HepG2 (cell line): Measurements from ENCODE around the gene ABCA13. TPM values are rescaled to one million over a fixed set of nuclear protein-coding genes. Genes with fewer than 3 reads are reported as not detected.

Source experiments
- ATAC-seq: fragments of 200-7000 bp; cut with Tn5 transposase; 3 replicates; pipeline ENCODE4 v1.9.1; 2020; ENCODE audit warnings: mild to moderate bottlenecking, moderate library complexity
- BruUV-seq: library from RNA; stranded (reverse); fragments of 400-500 nt; replicated peaks from 2 replicates; lab custom pipeline; 2021; lab: Mats Ljungman, UMichigan
- CTCF ChIA-PET: fragments of 300-600 bp; formaldehyde crosslinking; extraction: SDS; loops from one replicate; lab custom pipeline; 2021; ENCODE audit warnings: low total read pairs, inconsistent platforms, low intra/inter-chr PET ratio; lab: Yijun Ruan, JAX
- POLR2A ChIA-PET: fragments of 350-600 bp; sonication (Branson Sonifier 250); formaldehyde crosslinking; loops from one replicate; lab custom pipeline; 2020; ENCODE audit warnings: antibody characterized with exemption, inconsistent platforms; lab: Yijun Ruan, JAX
- DNase-seq: peaks from one replicate; pipeline ENCODE4 v3.0.0-alpha.2; 2015; ENCODE audit warnings: low spot score
- FAIRE-seq: peaks from 3 replicates; lab custom pipeline; 2011; peaks lifted over from hg19 to GRCh38; lab: Jason Lieb, UNC
- H2AFZ ChIP-seq: one replicate; pipeline ENCODE4 v1.6.1; 2011; ENCODE audit warnings: low read length, inconsistent platforms
- H3K27ac ChIP-seq: fragments of 300-600 bp; 3 replicates; pipeline ENCODE4 v1.8.0; 2011; ENCODE audit warnings: mixed run types, mild to moderate bottlenecking, mixed read lengths, low read length, inconsistent platforms; ENCODE audit not compliant: insufficient read depth; ENCODE audit errors: extremely low read length
- H3K27me3 ChIP-seq, 2 experiments: fragments of 200-600 bp in 1 of 2; 2 replicates in 1 of 2; 3 replicates in 1 of 2; pipeline versions ENCODE4 v1.6.0 to v1.8.0; 2011; ENCODE audit warnings: low read length in 2 of 2, mild to moderate bottlenecking in 2 of 2, moderate library complexity in 2 of 2, inconsistent platforms in 1 of 2; ENCODE audit not compliant: insufficient read depth in 2 of 2, control insufficient read depth in 1 of 2
- H3K36me3 ChIP-seq, 2 experiments: fragments of 200-600 bp in 1 of 2; replicated peaks in 1 of 2; 2 replicates in 1 of 2; 3 replicates in 1 of 2; pipeline versions ENCODE4 v1.5.1 to v1.8.0; 2011; ENCODE audit warnings: low read length in 2 of 2, inconsistent platforms in 1 of 2; ENCODE audit not compliant: insufficient read depth in 2 of 2, control insufficient read depth in 1 of 2
- H3K4me1 ChIP-seq: 2 replicates; pipeline ENCODE4 v1.5.1; 2012; ENCODE audit warnings: low read length, inconsistent platforms; ENCODE audit not compliant: insufficient read depth
- H3K4me2 ChIP-seq: 2 replicates; pipeline ENCODE4 v1.6.0; 2011; ENCODE audit warnings: low read depth, low read length, inconsistent platforms
- H3K4me3 ChIP-seq, 3 experiments: fragments of 200-600 bp in 1 of 3; sonication (generic), shearing (Covaris generic) in 1 of 3; replicated peaks in 1 of 3; 2 replicates each; pipeline ENCODE4 v1.5.1; 2011 to 2016; ENCODE audit warnings: low read length in 3 of 3, inconsistent platforms in 2 of 3, low read depth in 2 of 3, mild to moderate bottlenecking in 2 of 3, control low read depth in 1 of 3, mixed read lengths in 1 of 3; ENCODE audit not compliant: insufficient read depth in 1 of 3
- H3K79me2 ChIP-seq: one replicate; pipeline ENCODE4 v1.6.1; 2011; ENCODE audit warnings: low read length, inconsistent platforms; ENCODE audit not compliant: insufficient read depth
- H3K9ac ChIP-seq: 2 replicates; pipeline ENCODE4 v1.6.0; 2011; ENCODE audit warnings: mild to moderate bottlenecking, low read depth, low read length, inconsistent platforms; ENCODE audit not compliant: insufficient read depth
- H3K9me3 ChIP-seq: 2 replicates; pipeline ENCODE4 v1.5.1; 2012; ENCODE audit warnings: mild to moderate bottlenecking, low read length
- H4K20me1 ChIP-seq: 2 replicates; pipeline ENCODE4 v1.6.0; 2011; ENCODE audit warnings: inconsistent platforms, mild to moderate bottlenecking, low read length, moderate library complexity; ENCODE audit not compliant: insufficient read depth
- ATRX ChIP-seq: sonication (generic); formaldehyde crosslinking; IDR thresholded peaks from 2 replicates; pipeline ENCODE4 v1.4.0; 2020; ENCODE audit warnings: missing genetic modification reagents, borderline replicate concordance
- CEBPG ChIP-seq: IDR thresholded peaks from 2 replicates; pipeline ENCODE4 v1.6.1; 2016
- HIVEP1 ChIP-seq: sonication (generic); formaldehyde crosslinking; IDR thresholded peaks from 2 replicates; pipeline ENCODE4 v1.4.0; 2020; ENCODE audit warnings: mild to moderate bottlenecking, missing genetic modification reagents
- KDM6A ChIP-seq: IDR thresholded peaks from 2 replicates; pipeline ENCODE4 v1.6.1; 2016; ENCODE audit warnings: low read depth
- NFRKB ChIP-seq: fragments of 450-650 bp; IDR thresholded peaks from 2 replicates; pipeline ENCODE4 v1.6.1; 2017
- SMARCC2 ChIP-seq: fragments of 450-650 bp; IDR thresholded peaks from 2 replicates; pipeline ENCODE4 v1.6.1; 2017; ENCODE audit warnings: antibody characterized with exemption, mild to moderate bottlenecking
- SNRNP70 ChIP-seq: fragments of 200-400 bp; formaldehyde crosslinking; IDR thresholded peaks from 2 replicates; pipeline ENCODE4 v1.6.1; 2017; ENCODE audit warnings: mild to moderate bottlenecking, low read depth, low read length, moderate library complexity
- SRF ChIP-seq: IDR thresholded peaks from 2 replicates; pipeline ENCODE4 v1.6.1; 2011; ENCODE audit warnings: mild to moderate bottlenecking, low read depth, low read length, moderate library complexity
- ZBTB21 ChIP-seq: sonication (generic); formaldehyde crosslinking; IDR thresholded peaks from 2 replicates; pipeline ENCODE4 v1.4.0; 2020; ENCODE audit warnings: missing genetic modification reagents
- ZNF350 ChIP-seq: sonication (generic); formaldehyde crosslinking; IDR thresholded peaks from 2 replicates; pipeline ENCODE4 v1.4.0; 2020; ENCODE audit warnings: mild to moderate bottlenecking, low read depth, missing genetic modification reagents, borderline replicate concordance
- ZNF430 ChIP-seq: sonication (generic); formaldehyde crosslinking; IDR thresholded peaks from 2 replicates; pipeline ENCODE4 v1.9.0; 2021; ENCODE audit warnings: mild to moderate bottlenecking, missing genetic modification reagents
- ZNF883 ChIP-seq: sonication (generic); formaldehyde crosslinking; IDR thresholded peaks from 2 replicates; pipeline ENCODE4 v1.5.1; 2020; ENCODE audit warnings: mild to moderate bottlenecking, missing genetic modification reagents; ENCODE audit errors: not compliant biosample characterization
- WGBS: methylation state at CpG from one replicate; pipeline ENCODE4 v1.1.6; 2017; ENCODE audit warnings: low lambda C conversion rate; 5-methylcytosine and 5-hydroxymethylcytosine counted together
- in situ Hi-C: cut with HindIII; loops from 2 replicates; pipeline ENCODE4 v1.10.0; 2017; ENCODE audit warnings: low pct_unique_long_range_greater_than_20kb; ENCODE audit not compliant: extremely low pct_ligation_motif_present
- intact Hi-C: fragments of 100-400 bp; cut with micrococcal nuclease; formaldehyde crosslinking; loops from one replicate; pipeline ENCODE4 v1.10.0; 2022; ENCODE audit not compliant: unreplicated experiment
- polyA plus RNA-seq, 8 experiments: library from polyadenylated mRNA; depleted of rRNA in 3 of 8; stranded (reverse) in 7 of 8; unstranded in 1 of 8; fragments of >200 nt; fragmentation: Illumina TruSeq in 4 of 8; extraction: Trizol in 4 of 8; gene quantifications; 2 replicates each; pipeline versions ENCODE4 v1.2.1 to v1.2.3, GENCODE V29; 2011 to 2016; ENCODE audit warnings: low read depth in 4 of 8, missing spikeins in 1 of 8, mixed read lengths in 1 of 8; ENCODE audit not compliant: insufficient read depth in 1 of 8
- total RNA-seq, 5 experiments: library from RNA; depleted of rRNA; stranded (reverse); fragments of >200 nt; fragmentation: Illumina TruSeq; extraction: Trizol; gene quantifications; 2 replicates each; pipeline ENCODE4 v1.2.3, GENCODE V29; 2016; ENCODE audit warnings: low read depth in 1 of 5
- TF ChIP-seq, protein P1 (sequence below): sonication (generic); formaldehyde crosslinking; IDR thresholded peaks from 2 replicates; pipeline ENCODE4 v1.5.0; 2020; ENCODE audit warnings: mild to moderate bottlenecking, missing genetic modification reagents, borderline replicate concordance

Gene ABCA13
- total and polyA plus RNA-seq, 2 of the 13 experiments (the other 11 are each of a cell fraction or from before 2014, with no cell fraction given): 0.03 TPM; not detected in 1

DNA sequence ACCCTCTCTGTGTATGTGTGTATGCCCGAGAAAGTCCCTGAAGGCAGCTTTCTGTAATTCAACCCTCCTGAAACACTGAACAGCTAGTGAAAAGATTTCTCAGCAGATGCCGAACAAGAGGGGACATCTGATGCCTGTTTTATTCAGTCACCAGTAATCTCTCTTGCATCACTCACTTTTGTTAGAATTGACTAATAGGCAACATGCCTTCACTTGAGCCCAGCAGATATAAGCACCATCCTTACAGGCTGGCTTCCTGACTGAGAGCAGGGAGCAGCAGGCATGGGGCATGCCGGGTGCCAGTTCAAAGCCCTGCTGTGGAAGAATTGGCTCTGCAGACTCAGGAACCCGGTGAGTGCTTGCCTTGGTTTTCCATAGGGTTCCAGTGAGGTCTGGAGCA is at the start of gene ABCA13 (continued):
- TF ChIP-seq, protein P1, sequence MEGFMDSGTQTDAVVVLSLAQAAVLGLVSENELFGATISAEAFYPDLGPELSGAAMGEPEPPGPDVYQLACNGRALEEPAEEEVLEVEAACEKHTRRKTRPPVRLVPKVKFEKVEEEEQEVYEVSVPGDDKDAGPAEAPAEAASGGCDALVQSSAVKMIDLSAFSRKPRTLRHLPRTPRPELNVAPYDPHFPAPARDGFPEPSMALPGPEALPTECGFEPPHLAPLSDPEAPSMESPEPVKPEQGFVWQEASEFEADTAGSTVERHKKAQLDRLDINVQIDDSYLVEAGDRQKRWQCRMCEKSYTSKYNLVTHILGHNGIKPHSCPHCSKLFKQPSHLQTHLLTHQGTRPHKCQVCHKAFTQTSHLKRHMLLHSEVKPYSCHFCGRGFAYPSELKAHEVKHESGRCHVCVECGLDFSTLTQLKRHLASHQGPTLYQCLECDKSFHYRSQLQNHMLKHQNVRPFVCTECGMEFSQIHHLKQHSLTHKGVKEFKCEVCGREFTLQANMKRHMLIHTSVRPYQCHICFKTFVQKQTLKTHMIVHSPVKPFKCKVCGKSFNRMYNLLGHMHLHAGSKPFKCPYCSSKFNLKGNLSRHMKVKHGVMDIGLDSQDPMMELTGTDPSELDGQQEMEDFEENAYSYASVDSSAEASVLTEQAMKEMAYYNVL: no peak

DNA sequence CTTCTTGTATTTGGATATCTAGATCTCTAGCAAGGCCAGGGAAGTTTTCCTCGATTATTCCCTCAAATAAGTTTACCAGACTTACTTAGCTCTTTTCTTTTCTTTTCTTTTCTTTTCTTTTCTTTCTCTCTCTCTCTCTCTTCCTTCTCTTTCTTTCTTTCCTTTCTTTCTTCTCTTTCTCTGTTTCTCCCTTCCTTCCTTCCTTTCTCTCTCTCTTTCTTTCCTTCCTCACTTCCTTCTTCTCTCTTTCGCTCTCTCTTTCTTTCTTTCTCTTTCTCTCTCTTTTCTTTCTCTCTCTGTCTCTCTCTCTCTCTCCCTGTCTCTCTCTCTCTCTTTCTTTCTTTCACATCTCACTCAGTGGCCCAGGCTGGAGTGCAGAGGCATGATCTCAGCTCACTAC is 45.2 kb upstream of the ABCA13 start:
- no peak for ATAC-seq
- no TSS peak for BruUV-seq
- no peak for FAIRE-seq
- no peak for DNase-seq
- TF ChIP-seq ATRX (CRISPR knock-in tag) (no peak), ZNF350 (CRISPR knock-in tag) (no peak), SNRNP70 (no peak), ZNF883 (CRISPR knock-in tag) (no peak), ZBTB21 (no peak), NFRKB (no peak), ZNF430 (CRISPR knock-in tag) (no peak), CEBPG (no peak), KDM6A (CRISPR knock-in tag) (no peak), HIVEP1 (CRISPR knock-in tag) (no peak), SRF (no peak), SMARCC2 (no peak)
- no peaks in the 10 kb centered on the region for H4K20me1 ChIP-seq
- WGBS: 43% methylated on average over 2 of the region's 2 CpGs
- intact Hi-C loops (no loop called here), in situ Hi-C loops (no loop called here)
- no peak overlapping the region for H3K9ac ChIP-seq
- no peak overlapping the region for H2AFZ ChIP-seq
- POLR2A ChIA-PET: no interaction called here
- no peaks in the 10 kb centered on the region for H3K79me2 ChIP-seq
- H3K4me3 ChIP-seq: no peak overlapping the region
- no peaks in the 10 kb centered on the region for H3K4me1 ChIP-seq
- no peaks in the 10 kb centered on the region; a peak in 1 of 5 replicates for H3K27me3 ChIP-seq
- H3K36me3 ChIP-seq: no peaks in the 10 kb centered on the region
- no peak overlapping the region for H3K4me2 ChIP-seq
- CTCF ChIA-PET: no interaction called here
- H3K9me3 ChIP-seq: no peaks in the 10 kb centered on the region
- no peak overlapping the region for H3K27ac ChIP-seq
